ENCODE data around the gene TLE1.

The TLE1 gene

DNA sequence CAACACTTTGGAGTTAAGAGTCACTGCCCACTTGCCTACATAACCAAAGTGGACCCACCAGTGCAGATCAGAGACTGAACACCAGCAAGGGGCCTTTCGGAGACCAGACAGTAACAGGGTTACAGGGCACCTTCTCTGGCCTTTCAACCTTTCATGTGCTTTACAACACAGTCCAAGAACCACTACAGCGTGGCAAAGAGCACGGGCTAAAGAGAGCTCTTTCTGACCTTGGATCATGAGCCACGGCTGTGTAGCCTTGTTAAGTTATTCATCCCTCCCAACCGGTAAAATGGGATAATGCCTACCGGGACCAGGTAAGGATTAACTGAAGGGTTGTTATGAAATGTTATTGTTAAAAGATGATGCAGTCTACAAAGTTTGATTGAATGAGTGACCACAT lies 75.0 kb downstream of the TLE1 start:
- H3K4me2 ChIP-seq (ENCODE audit: low read length, poor library complexity, severe bottlenecking): no peak overlapping the region
- no peak overlapping the region for H2BK5ac ChIP-seq (ENCODE audit: low read depth, low read length, poor library complexity, severe bottlenecking)
- no peak for DNase-seq
- no peak overlapping the region for H4K8ac ChIP-seq (ENCODE audit: low read length)
- H3K36me3 ChIP-seq (ENCODE audit: control insufficient read depth in 1 of 2, insufficient read depth in 2 of 2, low read depth in 1 of 2, low read length in 2 of 2): peaks cover 32 to 62% of the 10 kb centered on the region in 2 experiments
- no peak overlapping the region for H4K91ac ChIP-seq (ENCODE audit: low read length)
- 97% methylated on average over 6 of the region's 6 CpGs for WGBS
- peak overlapping the region; percentile 37 for H2AK5ac ChIP-seq (ENCODE audit: low read length, severe bottlenecking)
- H3K9ac ChIP-seq (ENCODE audit: low read length): no peak overlapping the region
- no peak overlapping the region for H2AFZ ChIP-seq (ENCODE audit: low read depth, low read length)
- H3K14ac ChIP-seq (ENCODE audit: low read length in 2 of 2): no peak overlapping the region
- H3K27me3 ChIP-seq (ENCODE audit: control insufficient read depth in 1 of 2, insufficient read depth in 1 of 2, low read length in 2 of 2): no peaks in the 10 kb centered on the region
- H3K4ac ChIP-seq (ENCODE audit: low read depth in 1 of 2, low read length in 2 of 2): no peak overlapping the region
- no peak overlapping the region for H3K27ac ChIP-seq (ENCODE audit: low read length, poor library complexity, severe bottlenecking)
- H2BK15ac ChIP-seq (ENCODE audit: low read depth, poor library complexity, severe bottlenecking): no peak overlapping the region
- peak overlapping the region; percentile 45 to 60 for H3K18ac ChIP-seq (ENCODE audit: low read depth in 1 of 2, low read length in 2 of 2)
- H3K9me3 ChIP-seq (ENCODE audit: control insufficient read depth, low read length): no peaks in the 10 kb centered on the region
- H3K23ac ChIP-seq (ENCODE audit: low read length in 2 of 2): no peak overlapping the region
- H2BK12ac ChIP-seq (ENCODE audit: low read length in 2 of 2): peak overlapping the region; percentile 79 to 85
- no peaks in the 10 kb centered on the region for H3K4me1 ChIP-seq (ENCODE audit: control insufficient read depth, insufficient read depth, low read depth, low read length)
- H2BK120ac ChIP-seq (ENCODE audit: low read depth, low read length): peak overlapping the region; percentile 42
- no peak overlapping the region for H3K4me3 ChIP-seq (ENCODE audit: insufficient read depth in 1 of 2, low read depth in 1 of 2, low read length in 2 of 2)
- peaks cover 3% of the 10 kb centered on the region for H3K79me1 ChIP-seq (replicated peaks; ENCODE audit: low read length, poor library complexity, severe bottlenecking)

DNA sequence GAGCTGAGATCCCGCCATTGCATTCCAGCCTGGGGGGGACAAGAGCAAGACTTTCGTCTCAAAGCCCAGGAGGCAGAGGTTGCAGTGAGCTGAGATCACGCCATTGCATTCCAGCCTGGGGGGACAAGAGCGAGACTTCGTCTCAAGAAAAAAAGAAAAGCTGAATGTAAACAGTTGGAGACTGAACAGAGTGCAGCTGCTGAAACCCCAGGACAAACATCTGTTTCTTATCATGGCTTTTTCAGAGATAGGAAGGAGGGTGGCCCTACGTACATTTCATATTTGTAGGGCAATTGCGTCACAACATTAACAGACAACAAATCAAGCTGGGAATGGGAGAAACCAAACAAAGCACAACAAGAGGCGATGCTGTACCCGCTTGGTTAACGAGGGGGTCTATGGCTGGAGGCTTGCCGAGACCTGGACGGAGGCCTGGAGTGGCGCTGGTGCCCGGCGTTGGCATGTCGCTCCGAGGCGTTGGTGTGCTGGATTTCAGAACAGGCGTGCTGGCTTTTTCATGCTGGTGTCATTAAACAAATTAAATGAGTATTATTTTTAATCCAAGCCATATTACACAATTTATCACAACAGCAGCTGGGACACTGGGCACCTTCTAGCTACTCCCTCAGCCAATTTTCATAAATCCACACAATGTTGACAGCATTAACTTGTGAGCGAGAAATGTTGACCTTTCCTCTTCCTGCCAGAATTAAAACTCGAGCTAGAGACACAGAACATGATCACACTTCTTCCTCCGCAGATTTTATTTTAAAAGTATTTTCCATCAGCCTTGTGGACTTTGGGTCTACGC lies 76.1 kb downstream of the TLE1 start:
- H3K79me1 ChIP-seq (replicated peaks; ENCODE audit: low read length, poor library complexity, severe bottlenecking): peaks cover 3% of the 10 kb centered on the region
- H2BK120ac ChIP-seq (ENCODE audit: low read depth, low read length): no peak overlapping the region
- H3K14ac ChIP-seq (ENCODE audit: low read length in 2 of 2): no peak overlapping the region
- H4K8ac ChIP-seq (ENCODE audit: low read length): no peak overlapping the region
- no peak overlapping the region for H2BK15ac ChIP-seq (ENCODE audit: low read depth, poor library complexity, severe bottlenecking)
- H3K27ac ChIP-seq (ENCODE audit: low read length, poor library complexity, severe bottlenecking): no peak overlapping the region
- H3K9ac ChIP-seq (ENCODE audit: low read length): peak overlapping the region; percentile 76
- peaks cover 37 to 56% of the 10 kb centered on the region in 2 experiments for H3K36me3 ChIP-seq (ENCODE audit: control insufficient read depth in 1 of 2, insufficient read depth in 2 of 2, low read depth in 1 of 2, low read length in 2 of 2)
- H2AFZ ChIP-seq (ENCODE audit: low read depth, low read length): no peak overlapping the region
- H2BK12ac ChIP-seq (ENCODE audit: low read length in 2 of 2): peak overlapping the region in 1 of 2 experiments; percentile 40
- peak overlapping the region in 1 of 2 experiments; percentile 62 for H3K18ac ChIP-seq (ENCODE audit: low read depth in 1 of 2, low read length in 2 of 2)
- peak; percentile 97 for DNase-seq
- H3K9me3 ChIP-seq (ENCODE audit: control insufficient read depth, low read length): no peaks in the 10 kb centered on the region
- no peak overlapping the region for H3K23ac ChIP-seq (ENCODE audit: low read length in 2 of 2)
- WGBS: 44% methylated on average over 17 of the region's 23 CpGs
- no peak overlapping the region for H2AK5ac ChIP-seq (ENCODE audit: low read length, severe bottlenecking)
- H3K4ac ChIP-seq (ENCODE audit: low read depth in 1 of 2, low read length in 2 of 2): peak overlapping the region in 1 of 2 experiments; percentile 9
- H4K91ac ChIP-seq (ENCODE audit: low read length): no peak overlapping the region
- H3K4me2 ChIP-seq (ENCODE audit: low read length, poor library complexity, severe bottlenecking): no peak overlapping the region
- no peak overlapping the region for H2BK5ac ChIP-seq (ENCODE audit: low read depth, low read length, poor library complexity, severe bottlenecking)
- H3K4me1 ChIP-seq (ENCODE audit: control insufficient read depth, insufficient read depth, low read depth, low read length): no peaks in the 10 kb centered on the region
- H3K4me3 ChIP-seq (ENCODE audit: insufficient read depth in 1 of 2, low read depth in 1 of 2, low read length in 2 of 2): peak overlapping the region in 1 of 2 experiments; percentile 64
- H3K27me3 ChIP-seq (ENCODE audit: control insufficient read depth in 1 of 2, insufficient read depth in 1 of 2, low read length in 2 of 2): no peaks in the 10 kb centered on the region

DNA sequence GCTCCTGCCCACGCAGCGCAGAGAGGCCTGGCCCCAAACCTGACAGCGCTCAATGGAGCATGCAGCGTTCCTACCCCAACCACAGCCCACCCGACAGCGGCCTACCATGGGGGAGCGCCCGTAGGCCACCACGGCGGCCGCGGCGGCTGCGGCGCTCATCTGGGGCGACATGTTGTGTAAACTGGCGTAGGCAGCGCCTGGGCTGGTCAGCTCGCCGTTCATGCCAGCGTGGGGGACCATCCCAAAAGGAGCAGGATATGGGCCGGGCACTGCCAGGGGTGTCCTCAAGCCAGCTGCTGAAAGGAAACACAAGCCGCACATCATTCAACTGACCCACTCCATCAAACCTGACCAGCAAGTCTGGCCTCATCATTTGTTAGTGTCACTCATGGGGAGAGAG lies 77.7 kb downstream of the TLE1 start:
- H2BK5ac ChIP-seq (ENCODE audit: low read depth, low read length, poor library complexity, severe bottlenecking): no peak overlapping the region
- peaks cover 35 to 63% of the 10 kb centered on the region in 2 experiments for H3K36me3 ChIP-seq (ENCODE audit: control insufficient read depth in 1 of 2, insufficient read depth in 2 of 2, low read depth in 1 of 2, low read length in 2 of 2)
- peak overlapping the region; percentile 1 for H2AK5ac ChIP-seq (ENCODE audit: low read length, severe bottlenecking)
- H3K4me3 ChIP-seq (ENCODE audit: insufficient read depth in 1 of 2, low read depth in 1 of 2, low read length in 2 of 2): no peak overlapping the region
- H3K9ac ChIP-seq (ENCODE audit: low read length): no peak overlapping the region
- H2BK15ac ChIP-seq (ENCODE audit: low read depth, poor library complexity, severe bottlenecking): peak overlapping the region; percentile 62
- H2AFZ ChIP-seq (ENCODE audit: low read depth, low read length): no peak overlapping the region
- H3K4me1 ChIP-seq (ENCODE audit: control insufficient read depth, insufficient read depth, low read depth, low read length): peaks cover 2% of the 10 kb centered on the region
- H3K4me2 ChIP-seq (ENCODE audit: low read length, poor library complexity, severe bottlenecking): no peak overlapping the region
- H3K4ac ChIP-seq (ENCODE audit: low read depth in 1 of 2, low read length in 2 of 2): peak overlapping the region; percentile 17 to 74
- H2BK12ac ChIP-seq (ENCODE audit: low read length in 2 of 2): peak overlapping the region; percentile 75
- H3K18ac ChIP-seq (ENCODE audit: low read depth in 1 of 2, low read length in 2 of 2): peak overlapping the region; percentile 64 to 76
- no peak for DNase-seq
- no peaks in the 10 kb centered on the region for H3K9me3 ChIP-seq (ENCODE audit: control insufficient read depth, low read length)
- H3K27ac ChIP-seq (ENCODE audit: low read length, poor library complexity, severe bottlenecking): no peak overlapping the region
- H3K14ac ChIP-seq (ENCODE audit: low read length in 2 of 2): peak overlapping the region in 1 of 2 experiments; percentile 76
- no peak overlapping the region for H3K23ac ChIP-seq (ENCODE audit: low read length in 2 of 2)
- peak overlapping the region; percentile 8 for H2BK120ac ChIP-seq (ENCODE audit: low read depth, low read length)
- H4K91ac ChIP-seq (ENCODE audit: low read length): peak overlapping the region; percentile 43
- no peaks in the 10 kb centered on the region for H3K27me3 ChIP-seq (ENCODE audit: control insufficient read depth in 1 of 2, insufficient read depth in 1 of 2, low read length in 2 of 2)
- WGBS: 98% methylated on average over 22 of the region's 23 CpGs
- H4K8ac ChIP-seq (ENCODE audit: low read length): peak overlapping the region; percentile 84
- peaks cover 3% of the 10 kb centered on the region for H3K79me1 ChIP-seq (replicated peaks; ENCODE audit: low read length, poor library complexity, severe bottlenecking)

DNA sequence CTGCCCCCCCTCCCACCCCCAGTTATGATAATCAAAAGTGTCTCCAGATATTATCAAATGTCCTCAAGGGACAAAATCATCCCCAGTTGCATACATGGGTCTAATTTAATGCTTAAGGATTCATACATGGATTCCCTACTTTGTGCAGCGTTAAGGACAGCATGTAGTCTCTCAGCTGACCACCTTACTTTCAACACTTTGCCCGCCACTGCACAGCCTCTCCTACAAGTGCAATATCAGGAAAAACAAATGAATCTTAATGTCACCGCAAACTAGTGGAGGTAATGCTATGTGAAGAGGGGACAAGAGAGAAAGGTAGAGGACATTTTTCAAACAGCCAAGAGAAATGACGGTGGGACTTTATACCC lies 78.6 kb downstream of the TLE1 start:
- Histone ChIP-seq H2BK120ac (ENCODE audit: low read depth, low read length) (no peak overlapping the region), H3K4me1 (ENCODE audit: control insufficient read depth, insufficient read depth, low read depth, low read length) (peaks cover 2% of the 10 kb centered on the region), H2BK5ac (ENCODE audit: low read depth, low read length, poor library complexity, severe bottlenecking) (no peak overlapping the region), H3K4me2 (ENCODE audit: low read length, poor library complexity, severe bottlenecking) (no peak overlapping the region), H3K79me1 (replicated peaks; ENCODE audit: low read length, poor library complexity, severe bottlenecking) (peaks cover 3% of the 10 kb centered on the region), H3K14ac (ENCODE audit: low read length in 2 of 2) (no peak overlapping the region), H3K9ac (ENCODE audit: low read length) (no peak overlapping the region), H2BK15ac (ENCODE audit: low read depth, poor library complexity, severe bottlenecking) (no peak overlapping the region), H3K9me3 (ENCODE audit: control insufficient read depth, low read length) (no peaks in the 10 kb centered on the region), H2BK12ac (ENCODE audit: low read length in 2 of 2) (peak overlapping the region in 1 of 2 experiments; percentile 57), H3K23ac (ENCODE audit: low read length in 2 of 2) (no peak overlapping the region), H3K27me3 (ENCODE audit: control insufficient read depth in 1 of 2, insufficient read depth in 1 of 2, low read length in 2 of 2) (no peaks in the 10 kb centered on the region), H2AFZ (ENCODE audit: low read depth, low read length) (no peak overlapping the region), H3K4me3 (ENCODE audit: insufficient read depth in 1 of 2, low read depth in 1 of 2, low read length in 2 of 2) (no peak overlapping the region), H2AK5ac (ENCODE audit: low read length, severe bottlenecking) (no peak overlapping the region), H4K8ac (ENCODE audit: low read length) (no peak overlapping the region), H4K91ac (ENCODE audit: low read length) (no peak overlapping the region), H3K36me3 (ENCODE audit: control insufficient read depth in 1 of 2, insufficient read depth in 2 of 2, low read depth in 1 of 2, low read length in 2 of 2) (peaks cover 32 to 57% of the 10 kb centered on the region in 2 experiments), H3K18ac (ENCODE audit: low read depth in 1 of 2, low read length in 2 of 2) (no peak overlapping the region), H3K4ac (ENCODE audit: low read depth in 1 of 2, low read length in 2 of 2) (no peak overlapping the region), H3K27ac (ENCODE audit: low read length, poor library complexity, severe bottlenecking) (no peak overlapping the region)
- 100% methylated on average over 4 of the region's 4 CpGs for WGBS
- DNase-seq: no peak

All from mesenchymal stem cell (in vitro differentiated cells and primary cell).